Measurements from ENCODE around the gene GPR119.
A peak's percentile ranks its signal among the peaks of the same experiment; 100 is the strongest.
"Not testable (repeated sequence)": the region's sequence is repeated elsewhere in the genome, so short reads cannot be mapped to it uniquely, and the experiment has no call there.

The GPR119 gene

DNA sequence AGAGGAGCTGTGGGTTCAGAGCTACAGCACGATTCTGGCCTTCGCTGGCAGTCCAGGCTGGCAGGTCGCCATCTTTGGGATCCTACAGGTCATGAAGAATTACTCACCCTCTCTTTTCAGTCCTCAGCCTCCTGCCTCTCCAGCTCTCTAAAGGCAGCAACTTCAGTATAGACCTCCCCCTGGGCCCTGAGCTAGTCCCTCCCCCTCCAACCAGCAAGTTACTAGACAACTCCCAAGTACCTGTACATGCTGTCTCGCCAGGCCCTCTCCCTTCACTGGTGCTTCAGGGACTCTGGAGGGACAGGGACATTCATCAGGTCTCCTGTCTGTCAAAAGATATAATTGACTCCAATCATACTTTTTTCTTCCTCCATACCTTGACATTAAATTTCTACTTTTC lies at the start of gene GPR119:
Gene GPR119 (minus strand): TSS at position 155 of the 400 bp plus-strand sequence. CDS start 227 bp downstream, outside the sequence.
- no peak for DNase-seq

DNA sequence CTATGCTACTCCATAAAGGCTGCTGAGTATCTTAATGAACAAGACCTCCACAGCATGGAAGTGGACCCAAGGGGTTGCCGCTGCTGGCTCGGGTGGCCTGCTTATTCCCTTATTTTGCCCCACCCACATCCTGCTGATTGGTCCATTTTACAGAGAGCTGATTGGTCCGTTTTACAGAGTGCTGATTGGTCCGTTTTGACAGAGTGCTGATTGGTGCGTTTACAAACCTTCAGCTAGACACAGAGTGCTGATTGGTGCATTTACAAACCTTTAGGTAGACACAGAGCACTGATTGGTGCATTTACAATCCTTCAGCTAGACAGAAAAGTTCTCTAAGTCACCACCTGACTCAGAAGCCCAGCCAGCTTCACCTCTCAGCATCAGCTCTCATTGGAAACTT lies 43.8 kb upstream of the GPR119 start:
- not testable (repeated sequence) for DNase-seq

DNA sequence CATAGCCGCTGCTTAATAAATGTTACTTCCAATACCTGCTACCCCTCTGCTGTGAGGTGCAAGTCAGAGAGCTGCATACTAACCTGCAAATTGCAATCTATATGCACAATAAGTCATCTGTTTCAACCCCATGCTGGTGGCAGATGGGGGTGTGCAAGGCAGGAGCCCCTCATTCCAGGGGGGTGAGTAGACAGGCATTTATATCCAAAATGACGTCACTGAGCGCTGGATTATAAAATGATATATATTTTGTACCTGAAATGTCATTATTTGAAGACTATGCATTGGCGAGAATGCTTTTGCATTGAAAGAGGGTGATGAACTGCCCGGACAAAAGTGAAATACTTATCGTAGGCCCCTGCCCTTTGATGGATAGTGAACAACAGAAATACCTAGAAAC lies 41.1 kb upstream of the GPR119 start:
- DNase-seq: no peak

DNA sequence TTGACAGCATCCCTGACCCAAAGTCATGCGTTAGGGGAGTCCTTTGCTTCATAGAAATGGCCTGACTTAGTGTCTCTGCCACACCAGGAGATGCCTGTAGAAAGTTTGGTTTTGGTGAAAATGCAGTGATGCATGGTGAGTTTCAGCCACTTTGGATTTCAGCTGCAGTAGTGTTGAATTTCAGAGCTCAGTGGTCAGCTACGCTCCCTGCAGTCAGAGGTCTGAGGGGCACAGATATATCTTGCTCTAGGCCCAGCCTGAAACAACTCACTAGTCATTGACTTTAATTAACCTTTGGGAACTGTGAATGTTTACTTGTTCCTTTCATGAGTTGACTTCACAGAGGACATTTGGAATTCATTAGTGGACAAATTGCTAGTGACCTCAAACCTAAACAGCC lies 33.8 kb upstream of the GPR119 start:
- DNase-seq: no peak

DNA sequence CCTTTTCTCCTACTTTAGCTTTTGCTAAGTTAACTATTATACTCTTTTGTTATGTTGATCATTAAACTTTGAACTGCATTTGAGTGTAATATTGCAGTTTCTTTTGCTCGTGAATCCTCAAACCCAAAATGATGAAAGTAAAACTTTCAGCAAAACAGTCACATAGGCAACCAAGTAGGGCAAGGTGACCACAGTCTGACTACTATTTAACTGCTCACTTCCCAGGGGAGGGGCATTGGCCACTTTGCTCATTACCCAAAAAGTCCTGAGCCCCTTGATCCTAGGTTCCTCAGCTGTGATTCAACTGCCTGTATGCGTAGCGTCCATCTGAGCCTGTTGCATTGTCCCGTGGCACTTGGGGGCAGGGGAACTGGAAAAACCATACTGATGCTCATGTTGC lies 33.3 kb upstream of the GPR119 start:
- DNase-seq: no peak

DNA sequence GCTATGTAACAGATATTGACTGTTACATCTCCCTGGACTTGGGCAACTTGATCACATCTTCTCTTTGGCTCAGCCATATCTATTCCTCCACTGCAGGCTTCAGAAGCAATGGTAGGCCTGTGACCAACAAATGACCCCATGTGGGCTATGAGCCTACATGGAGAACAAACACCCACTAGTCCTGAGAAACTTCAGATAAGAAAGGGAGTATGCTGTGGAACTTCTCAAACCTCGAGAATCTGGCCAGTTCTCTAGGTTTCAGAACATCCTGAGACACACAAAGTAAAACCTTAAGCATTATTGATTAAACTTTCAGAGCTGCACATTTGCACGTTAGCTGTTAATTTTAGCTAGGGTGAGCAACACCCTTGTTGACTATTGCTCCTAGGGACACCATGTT lies 32.6 kb upstream of the GPR119 start:
- no peak for DNase-seq

DNA sequence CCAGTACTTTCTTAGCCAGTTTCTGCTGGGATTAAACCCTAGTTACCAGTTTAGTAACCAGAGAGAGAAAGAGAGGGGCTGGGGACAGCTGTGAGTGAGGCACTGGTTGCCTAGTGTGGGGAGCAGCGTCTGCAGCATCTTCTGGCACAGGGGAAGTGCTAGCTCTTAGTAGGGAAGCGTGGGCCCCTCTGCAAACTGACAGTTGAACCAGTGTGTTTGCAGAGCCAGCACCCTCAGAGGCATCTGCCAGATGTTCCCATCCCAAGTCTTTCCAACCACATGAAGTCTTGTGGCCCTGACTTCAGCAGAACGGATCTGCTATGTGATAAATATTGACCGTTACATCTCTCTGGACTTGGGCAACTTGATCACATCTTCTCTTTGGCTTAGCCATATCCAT lies 31.3 kb upstream of the GPR119 start:
- DNase-seq: no peak

DNA sequence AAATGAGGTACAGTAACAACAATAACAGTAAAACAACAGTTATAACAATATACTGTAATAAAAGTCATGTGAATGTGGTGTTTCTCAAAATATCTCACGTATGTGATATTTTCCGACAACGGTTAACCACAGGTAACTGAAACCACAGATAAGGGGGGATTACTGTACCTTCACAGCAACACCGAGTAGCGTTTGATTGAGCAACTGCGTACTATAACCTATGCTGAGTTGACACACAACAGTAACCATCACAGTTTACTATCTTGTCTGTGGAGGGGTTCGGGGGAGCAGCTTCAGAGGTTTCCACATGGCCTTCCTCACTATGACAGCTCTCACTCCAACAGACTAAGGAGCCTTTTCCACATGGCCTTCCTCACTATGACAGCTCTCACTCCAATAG lies 29.7 kb upstream of the GPR119 start:
- no peak for DNase-seq

DNA sequence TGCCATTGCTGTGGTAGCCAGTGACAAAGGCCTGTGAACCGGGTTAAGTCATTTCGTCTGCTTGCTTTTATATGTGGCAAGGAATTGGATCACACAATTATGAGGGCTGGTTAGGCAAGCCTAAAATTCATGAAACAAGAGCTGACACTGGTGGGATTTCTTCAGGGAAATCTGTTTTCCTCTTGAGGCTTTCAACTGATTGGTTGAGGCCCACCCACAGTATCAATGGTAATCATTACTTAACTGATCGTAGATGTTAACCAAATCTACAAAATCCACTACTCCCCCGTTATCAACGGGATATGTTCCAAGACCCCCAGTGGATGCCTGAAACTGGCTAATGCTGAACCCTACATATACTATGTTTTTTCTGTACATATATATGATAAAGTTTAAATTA lies 29.3 kb upstream of the GPR119 start:
- DNase-seq: no peak

DNA sequence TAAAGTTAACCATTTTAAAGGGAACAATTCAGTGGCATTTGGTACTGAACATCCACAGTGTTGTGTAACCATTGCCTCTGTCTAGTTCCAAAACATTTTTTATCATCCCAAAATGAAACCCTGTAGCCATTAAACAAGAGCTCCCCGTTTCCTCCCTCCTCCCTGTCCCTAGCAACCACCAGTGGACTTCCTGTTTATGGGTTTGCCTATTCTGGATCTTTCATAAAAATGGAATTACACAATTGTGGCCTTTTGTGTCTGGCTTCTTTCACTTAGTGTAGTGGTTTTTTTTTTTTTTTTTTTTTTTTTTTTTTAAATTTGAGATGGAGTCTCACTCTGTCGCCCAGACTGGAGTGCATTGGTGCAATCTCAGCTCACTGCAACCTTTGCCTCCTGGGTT lies 27.9 kb upstream of the GPR119 start:
- DNase-seq: no peak

DNA sequence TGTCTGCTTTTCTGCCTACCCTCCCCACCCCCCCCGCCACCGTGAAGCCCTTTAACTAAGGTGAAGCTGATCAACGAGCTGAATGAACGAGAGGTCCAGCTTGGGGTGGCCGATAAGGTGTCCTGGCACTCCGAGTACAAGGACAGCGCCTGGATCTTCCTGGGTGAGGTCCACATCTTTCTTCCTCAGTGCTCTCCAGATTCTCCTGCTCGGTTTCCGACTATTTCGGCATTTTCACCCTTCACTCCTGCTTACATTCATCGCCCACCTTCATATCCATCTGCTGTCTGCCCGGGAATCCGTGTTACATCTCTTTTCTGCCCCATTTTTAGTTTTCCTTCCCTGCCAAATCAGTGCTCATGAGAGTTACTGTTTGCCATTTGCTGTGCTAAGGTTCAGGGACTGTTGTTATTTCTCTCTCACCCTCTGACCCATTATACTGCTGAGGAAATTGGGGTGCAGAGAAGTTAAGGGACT lies 16.8 kb upstream of the GPR119 start:
- DNase-seq: no peak

DNA sequence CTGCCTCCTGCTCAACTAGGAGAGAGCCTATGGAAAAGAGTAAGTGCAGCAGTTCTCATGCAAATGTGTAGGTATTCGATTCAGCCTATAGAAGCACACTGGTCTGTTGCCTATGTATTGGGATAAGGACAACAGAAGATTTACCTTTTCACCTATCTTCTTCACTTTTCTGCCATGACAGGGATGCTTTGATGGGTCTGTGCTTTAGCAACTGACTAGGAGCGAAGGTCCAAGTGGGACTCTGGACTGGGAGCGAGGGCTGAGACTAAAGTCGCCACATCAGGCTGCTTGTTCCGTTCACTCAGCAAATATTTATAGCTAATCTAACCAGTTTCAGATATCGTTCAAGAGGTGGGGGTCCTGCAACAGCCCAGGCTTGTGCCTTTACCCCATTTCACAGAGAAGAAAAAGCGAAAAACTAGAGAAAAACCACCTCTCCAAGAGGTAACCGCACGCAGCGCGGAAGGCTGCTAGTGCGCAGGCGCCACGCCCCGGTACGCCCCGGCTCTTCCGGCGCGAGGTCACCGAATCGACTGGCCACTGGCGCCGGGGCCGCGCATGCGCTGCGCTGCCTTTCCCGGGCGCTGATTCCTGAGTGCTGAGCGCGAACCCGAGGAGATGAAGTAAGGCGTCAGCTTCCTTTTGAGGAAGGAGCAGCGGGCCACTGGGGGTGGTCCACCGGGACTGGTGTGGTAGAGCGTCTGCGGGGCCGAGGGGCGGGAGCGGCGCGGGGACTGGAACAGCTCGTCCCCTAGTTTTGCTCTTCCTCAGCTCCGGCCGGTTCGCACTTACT lies 16.1 kb upstream of the GPR119 start, which contains the start of gene RBMX2:
Gene RBMX2 (plus strand): TSS at position 573 of the 793 bp plus-strand sequence. CDS start 46 bp downstream, at position 619.
- DNase-seq: peak; percentile 83

DNA sequence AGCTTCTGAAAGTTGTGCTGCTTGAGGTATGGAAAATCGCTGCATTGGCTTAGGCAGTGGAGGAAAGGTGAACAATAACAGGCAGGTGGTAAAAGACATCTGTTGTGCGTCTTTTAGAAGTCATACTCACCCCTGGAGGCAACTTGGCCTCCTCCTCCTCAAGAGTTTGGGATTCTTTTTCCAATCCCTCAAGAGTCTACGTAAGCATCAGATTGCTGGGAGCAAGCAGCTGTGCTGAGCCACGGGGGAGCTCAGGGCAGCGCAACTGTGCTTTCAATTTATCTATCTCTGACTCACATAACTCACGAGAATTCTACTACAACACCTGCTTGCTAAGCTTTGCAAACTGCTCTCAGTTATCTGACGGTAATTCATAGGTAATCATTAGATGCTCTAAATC lies 9.9 kb upstream of the GPR119 start:
- DNase-seq: no peak

DNA sequence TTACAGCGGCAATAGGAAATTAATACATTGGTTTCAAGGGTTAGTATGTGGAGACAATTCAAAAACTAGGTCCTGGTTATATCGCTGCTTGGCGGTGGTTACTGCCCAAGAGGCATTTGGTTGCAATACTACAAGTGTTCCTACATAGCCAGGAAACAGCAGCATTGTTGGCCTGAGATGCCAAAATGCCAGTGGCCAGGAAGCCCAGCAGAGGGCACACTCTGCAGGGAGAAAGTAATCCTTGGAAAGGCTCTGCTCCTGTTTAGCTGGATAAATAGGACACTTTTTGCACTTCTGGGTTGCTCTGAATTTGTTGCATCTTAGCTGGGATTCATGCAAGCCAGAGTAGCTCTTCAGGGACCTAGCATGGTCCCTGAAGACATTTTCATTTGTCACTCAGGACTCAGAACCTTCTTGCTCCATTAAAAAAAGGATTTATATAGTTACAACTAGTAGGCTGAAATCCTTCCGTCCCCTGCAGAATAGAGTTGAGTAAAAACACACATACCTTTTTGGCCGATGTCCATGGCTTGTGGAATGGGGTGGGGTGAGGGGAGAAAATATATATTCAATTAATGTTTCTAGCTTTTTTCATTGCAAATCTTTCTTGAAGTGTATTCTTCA lies 8.1 kb upstream of the GPR119 start:
- peak; percentile 38 for DNase-seq

DNA sequence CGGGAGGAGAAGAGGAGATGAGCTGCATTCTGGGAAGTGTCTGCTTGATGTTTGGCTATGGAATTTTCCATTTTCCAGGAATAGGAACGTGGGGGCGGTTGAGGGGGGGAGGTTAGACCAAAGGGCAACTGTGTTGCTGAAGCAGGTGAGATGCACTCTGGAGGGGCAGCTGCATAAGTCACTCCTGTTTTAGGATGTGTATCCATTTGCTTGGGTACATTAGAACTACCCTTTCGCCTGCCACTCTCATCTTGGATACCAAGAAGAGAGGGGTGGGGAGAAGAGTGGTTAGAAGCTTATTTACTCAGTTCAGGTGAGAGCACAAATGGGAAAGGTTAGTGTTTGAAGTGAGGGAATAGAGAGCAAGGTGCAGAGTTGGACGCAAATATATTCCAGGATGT lies 934 bp upstream of the GPR119 start:
- DNase-seq: no peak

DNA sequence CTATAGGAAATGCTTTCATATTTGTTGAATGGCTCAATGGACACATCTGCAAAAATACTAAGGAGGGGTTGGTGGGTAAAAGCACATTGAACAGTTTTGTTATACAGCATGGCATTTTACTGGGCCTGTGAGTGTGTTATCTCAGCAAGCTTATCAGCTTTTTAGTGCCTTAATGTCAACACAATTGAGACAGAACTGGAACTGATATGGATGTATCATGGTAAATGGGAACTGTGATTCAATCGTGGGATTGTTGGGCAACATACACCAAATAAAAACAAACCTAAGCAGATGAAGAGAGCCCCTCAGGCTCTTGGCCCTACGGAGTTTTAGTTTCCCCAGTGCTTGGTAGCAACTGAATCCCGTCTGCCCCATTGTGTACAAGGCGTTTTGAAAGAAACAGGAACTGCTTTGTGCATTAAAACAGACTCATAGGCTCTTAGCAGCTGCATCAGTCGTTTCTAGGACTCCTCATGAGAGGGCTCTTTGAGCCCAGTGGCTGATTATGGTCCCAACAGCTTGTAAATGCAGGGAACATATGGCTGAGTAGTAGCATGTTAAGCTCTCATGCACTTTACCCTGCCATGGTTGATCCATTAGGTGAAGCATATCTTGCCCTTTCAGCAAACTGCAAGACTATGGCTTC lies 7.3 kb downstream of the GPR119 start:
- DNase-seq: no peak

DNA sequence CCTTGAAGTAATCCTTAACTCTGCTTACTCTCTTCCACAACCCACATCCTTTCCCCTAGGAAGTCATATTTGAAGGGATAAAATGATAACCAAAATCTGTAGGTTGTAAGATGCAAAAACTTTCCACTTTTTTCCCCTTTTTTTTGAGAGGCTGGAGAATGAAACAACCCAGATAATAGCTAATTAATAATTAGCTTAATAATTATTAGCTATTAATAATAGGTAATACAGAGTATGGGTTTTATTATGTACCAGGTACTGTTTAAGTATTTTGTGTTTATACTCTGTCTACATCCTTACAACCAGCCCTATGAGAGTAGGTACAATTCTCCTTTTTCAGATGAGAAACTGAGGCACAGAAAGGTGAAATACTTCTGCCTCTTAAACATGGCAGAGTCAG lies 9.4 kb downstream of the GPR119 start:
- DNase-seq: no peak

DNA sequence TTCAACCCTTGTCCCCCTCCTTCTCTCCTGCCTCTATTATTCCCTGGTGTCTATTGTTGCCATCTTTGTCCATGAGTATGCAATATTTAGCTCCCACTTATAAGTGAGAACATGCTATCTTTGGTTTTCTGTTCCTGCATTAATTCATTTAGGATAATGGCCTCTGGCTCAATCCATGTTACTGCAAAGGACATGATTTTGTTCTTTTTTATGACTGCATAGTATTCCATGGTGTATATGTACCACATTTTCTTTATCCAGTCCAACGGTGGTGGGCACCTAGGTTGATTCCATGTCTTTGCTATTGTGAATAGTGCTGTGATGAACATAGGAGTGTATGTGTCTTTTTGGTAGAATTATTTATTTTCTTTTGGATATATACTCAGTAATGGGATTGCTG lies 33.4 kb downstream of the GPR119 start:
- not testable (repeated sequence) for DNase-seq

DNA sequence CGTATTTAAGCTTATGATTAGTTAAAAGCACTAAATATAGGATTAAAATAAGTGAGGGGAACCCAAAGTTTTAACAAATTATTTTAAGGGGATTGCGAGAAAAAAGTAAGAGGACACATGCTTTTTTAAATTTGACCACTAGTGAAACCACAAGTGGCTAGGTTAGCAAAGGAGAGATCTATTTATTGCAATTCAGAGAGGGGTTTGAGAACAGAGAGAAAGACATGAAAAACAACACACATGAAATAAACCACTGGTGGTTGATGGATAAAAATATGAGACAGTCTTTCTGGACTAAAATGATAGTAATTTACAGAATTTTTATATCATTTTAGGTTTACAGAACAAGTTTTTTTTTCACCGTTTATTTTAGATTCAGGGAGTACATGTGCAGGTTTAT lies 33.9 kb downstream of the GPR119 start:
- no peak for DNase-seq

DNA sequence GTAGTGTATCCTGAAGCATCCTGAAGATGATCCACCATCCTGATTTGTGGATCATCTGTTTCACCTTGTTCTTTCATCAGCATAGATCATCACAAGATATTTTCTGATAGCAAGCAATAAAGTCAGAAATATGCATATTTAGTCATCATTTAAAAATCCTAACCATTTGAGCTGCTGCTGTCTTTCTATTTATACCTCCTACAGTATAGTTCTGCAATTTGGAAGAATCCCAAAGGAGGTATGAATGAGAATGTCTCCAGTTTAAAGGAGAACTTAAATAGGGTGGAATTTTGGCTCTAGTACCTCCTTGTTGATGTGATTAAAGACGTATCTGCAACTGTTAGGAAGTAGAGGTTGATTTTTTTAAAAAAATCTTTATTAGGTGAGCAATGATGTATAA lies 38.2 kb downstream of the GPR119 start:
- no peak for DNase-seq

DNA sequence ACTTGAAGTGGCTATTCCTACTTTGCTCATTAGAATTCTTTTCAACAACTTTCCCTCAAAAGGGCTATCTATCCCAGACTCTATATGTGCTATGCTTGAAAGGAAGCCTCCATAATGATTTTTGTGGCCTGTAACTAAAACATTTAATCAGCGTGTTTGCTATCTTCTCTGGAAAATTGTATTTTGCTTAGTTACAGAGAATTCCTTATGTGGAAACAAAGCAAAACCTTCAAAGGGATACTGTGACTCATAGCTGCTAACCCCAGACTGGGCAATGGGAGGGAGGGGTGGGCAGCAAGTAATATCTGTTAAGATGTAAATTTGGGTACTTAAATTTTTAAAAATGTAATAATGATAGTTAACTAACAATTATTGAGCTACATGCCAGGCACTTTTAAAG lies 42.1 kb downstream of the GPR119 start:
- no peak for DNase-seq

DNA sequence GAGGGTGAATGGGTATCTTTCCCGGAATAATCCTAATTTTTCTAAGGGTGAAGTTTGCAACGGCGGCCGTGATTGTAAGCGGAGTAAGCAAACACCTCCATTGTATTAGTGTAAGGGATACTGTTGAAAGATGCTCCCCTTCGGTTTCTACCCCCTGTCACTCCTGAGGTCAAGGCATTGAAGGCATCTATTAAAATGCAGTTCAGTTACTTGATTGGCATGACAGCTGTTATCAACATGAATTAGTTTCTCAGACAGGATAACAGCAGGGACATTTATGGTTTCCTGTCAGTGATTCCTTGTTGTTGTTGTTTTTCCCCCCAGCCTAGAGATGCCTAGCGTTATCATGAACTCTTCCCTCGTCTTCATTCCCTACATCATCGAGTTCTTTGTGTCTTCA lies 45.2 kb downstream of the GPR119 start:
- DNase-seq: no peak

DNA sequence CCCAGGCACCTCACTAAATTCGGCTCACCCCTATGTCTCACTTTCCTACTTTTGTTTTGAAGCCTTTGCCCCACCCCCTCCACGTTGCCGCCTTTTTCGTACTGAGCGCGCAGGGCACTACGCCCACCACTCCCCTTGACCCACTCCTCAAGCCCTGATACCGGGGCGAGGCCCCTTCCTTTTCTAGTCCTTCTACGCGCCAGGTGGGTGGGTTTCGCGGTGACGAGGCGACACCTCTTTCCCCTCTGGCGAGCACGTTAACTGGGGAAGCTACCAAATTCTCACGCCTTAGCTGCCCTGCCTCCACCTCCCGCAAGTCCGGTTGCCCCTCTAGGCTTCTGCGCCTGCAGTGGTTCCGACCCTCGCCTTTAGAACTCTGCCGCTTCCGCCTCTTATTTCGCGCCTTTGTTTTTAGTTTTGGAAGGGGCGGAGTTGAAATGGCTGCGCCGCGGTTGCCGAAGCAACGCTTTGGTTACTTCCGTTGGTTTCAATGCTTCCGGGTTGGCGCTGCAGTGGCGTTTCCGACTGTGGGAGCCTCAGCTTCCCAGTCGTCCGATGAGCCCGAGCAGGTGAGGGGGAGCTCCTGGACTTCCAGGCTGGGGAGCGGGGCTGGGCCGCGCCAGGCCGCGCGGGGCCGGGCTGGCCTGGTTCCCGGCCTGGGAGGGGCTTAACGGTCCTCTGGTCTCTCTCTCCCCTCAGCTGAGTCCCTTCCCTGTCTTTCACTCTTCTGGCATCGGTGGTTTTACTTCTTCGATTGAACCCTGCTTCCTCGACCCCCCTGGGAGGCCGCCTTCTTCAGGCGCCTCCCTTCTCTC lies 45.9 kb downstream of the GPR119 start, which contains the start of gene SLC25A14:
Gene SLC25A14 (plus strand): TSS at position 512 of the 815 bp plus-strand sequence. CDS start 360 bp downstream, outside the sequence.
- peak; percentile 88 for DNase-seq
